ENCODE results near the gene ITSN1.
"Not testable (repeated sequence)": the region's sequence is repeated elsewhere in the genome, so short reads cannot be mapped to it uniquely, and the experiment has no call there.

The ITSN1 gene

GRCh38 chr21:33642027-33642895, at the start of gene ITSN1:
ITSN1 (plus strand) TSS chr21:33642501; CDS start chr21:33718829, 76,328 bp downstream.
- DNase-seq (ENCODE audit: insufficient read length, low spot score) (peak; percentile 61), FAIRE-seq (no peak)
- TF ChIP-seq CTCF (IDR thresholded peaks at IDR 0.05; ENCODE audit: insufficient read depth, missing control alignments), result no peak

- TF ChIP-seq CTCF (IDR thresholded peaks at IDR 0.05; ENCODE audit: insufficient read depth, missing control alignments), result no peak
- DNase-seq (ENCODE audit: insufficient read length, low spot score), result no peak
- peak; percentile 6 for FAIRE-seq
These were observed 44.2 kb upstream of the ITSN1 start for GRCh38 chr21:33598051-33598450.

- DNase-seq (ENCODE audit: insufficient read length, low spot score) (no peak), FAIRE-seq (no peak)
- TF ChIP-seq CTCF (IDR thresholded peaks at IDR 0.05; ENCODE audit: insufficient read depth, missing control alignments), result no peak
These were observed 33.7 kb upstream of the ITSN1 start for GRCh38 chr21:33608559-33608958.

GRCh38 chr21:33611006-33611744, 31.1 kb upstream of the ITSN1 start:
- DNase-seq (ENCODE audit: insufficient read length, low spot score) (no peak), FAIRE-seq (no peak)
- TF ChIP-seq CTCF (IDR thresholded peaks at IDR 0.05; ENCODE audit: insufficient read depth, missing control alignments), result no peak

GRCh38 chr21:33617565-33617964, 24.7 kb upstream of the ITSN1 start:
- DNase-seq (ENCODE audit: insufficient read length, low spot score); FAIRE-seq: not testable (repeated sequence)

- DNase-seq (ENCODE audit: insufficient read length, low spot score) (no peak), FAIRE-seq (no peak)
These were observed 23.9 kb upstream of the ITSN1 start for GRCh38 chr21:33618407-33618806.

GRCh38 chr21:33619726-33620125, 22.6 kb upstream of the ITSN1 start:
- no peak for FAIRE-seq
- no peak for TF ChIP-seq CTCF (IDR thresholded peaks at IDR 0.05; ENCODE audit: insufficient read depth, missing control alignments)
- no peak for DNase-seq (ENCODE audit: insufficient read length, low spot score)

More at GRCh38 chr21:33618407-33618806, 23.9 kb upstream of the ITSN1 start:
- no peak for TF ChIP-seq CTCF (IDR thresholded peaks at IDR 0.05; ENCODE audit: insufficient read depth, missing control alignments)

Measured in D721Med (cell line).